NCI-H345 treated with DMSO at 0.1 percent for 48 hours (cell line): ENCODE measurements around the gene TRIM29.

Source experiments
- DNase-seq: peaks from one replicate; lab custom pipeline; 2025; ENCODE audit not compliant: unreplicated experiment; lab: John Stamatoyannopoulos, UW

TRIM29 gene

GRCh38 chr11:120141113-120141767, 3.3 kb upstream of the TRIM29 start:
- DNase-seq = no peak

GRCh38 chr11:120139316-120140069, 1.6 kb upstream of the TRIM29 start:
- no peak for DNase-seq

- no peak for DNase-seq
Measured at GRCh38 chr11:120137187-120137610, 714 bp downstream of the TRIM29 start.

GRCh38 chr11:120136356-120136755, 1.6 kb downstream of the TRIM29 start:
- no peak for DNase-seq

GRCh38 chr11:120135838-120136237, 2.1 kb downstream of the TRIM29 start:
- no peak for DNase-seq

GRCh38 chr11:120134931-120135228, 3.0 kb downstream of the TRIM29 start:
- DNase-seq = no peak

- no peak for DNase-seq
Measured at GRCh38 chr11:120134106-120134930, 3.6 kb downstream of the TRIM29 start.

GRCh38 chr11:120133216-120134105, 4.5 kb downstream of the TRIM29 start:
- no peak for DNase-seq

- no peak for DNase-seq
Measured at GRCh38 chr11:120132645-120133185, 5.2 kb downstream of the TRIM29 start.

GRCh38 chr11:120131941-120132644, 5.8 kb downstream of the TRIM29 start:
- DNase-seq = no peak

GRCh38 chr11:120130991-120131760, 6.7 kb downstream of the TRIM29 start:
- DNase-seq = no peak

- DNase-seq = no peak
Measured at GRCh38 chr11:120130176-120130980, 7.5 kb downstream of the TRIM29 start.

GRCh38 chr11:120129570-120129969, 8.3 kb downstream of the TRIM29 start:
- DNase-seq = no peak

GRCh38 chr11:120128392-120129119, 9.4 kb downstream of the TRIM29 start:
- no peak for DNase-seq

GRCh38 chr11:120127236-120127635, 10.7 kb downstream of the TRIM29 start:
- no peak for DNase-seq

GRCh38 chr11:120126620-120127019, 11.3 kb downstream of the TRIM29 start:
- DNase-seq = no peak

- DNase-seq = no peak
Measured at GRCh38 chr11:120125509-120125908, 12.4 kb downstream of the TRIM29 start.

GRCh38 chr11:120125024-120125423, 12.9 kb downstream of the TRIM29 start:
- DNase-seq = no peak
